GM21576 (cell line): ENCODE measurements around the gene OTUD4.
"Not testable (repeated sequence)": the region's sequence is repeated elsewhere in the genome, so short reads cannot be mapped to it uniquely, and the experiment has no call there.

Experiments used
- ATAC-seq: cut with Tn5 transposase; IDR thresholded peaks from one replicate; pipeline ENCODE4 v1.9.1; 2021; ENCODE audit warnings: mild to moderate bottlenecking, moderate library complexity; ENCODE audit not compliant: unreplicated experiment

The OTUD4 gene

DNA sequence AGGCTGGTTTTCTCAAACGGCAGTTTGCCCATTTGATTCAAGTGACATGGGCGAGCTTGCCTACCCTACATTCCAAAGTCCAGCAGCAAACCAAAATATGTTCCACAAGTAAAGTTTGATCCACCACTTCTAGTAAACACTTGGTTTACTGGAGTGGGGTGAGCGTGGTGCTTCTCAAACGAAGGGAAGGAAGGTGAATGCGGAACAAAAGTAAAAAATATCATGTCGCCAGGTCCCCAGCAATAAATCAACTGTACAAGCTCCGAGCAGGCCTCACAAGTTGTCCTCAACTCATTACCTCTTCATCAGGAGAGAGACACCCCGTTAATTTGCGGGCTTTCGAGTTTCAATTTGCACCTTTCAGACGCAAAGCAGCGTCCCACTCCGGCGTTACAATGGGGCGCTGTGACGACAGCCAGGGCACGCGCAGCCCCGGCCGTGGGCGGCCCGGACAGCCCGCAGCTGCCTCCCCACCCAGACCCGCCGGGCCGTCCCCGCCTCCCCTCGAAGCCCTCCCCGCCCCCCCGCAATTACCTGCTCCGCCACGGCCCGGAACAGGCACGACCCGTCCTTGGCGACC, 1.0 kb downstream of the OTUD4 start:
- peak; percentile 36 for ATAC-seq

- ATAC-seq, result no peak
Observed at GRCh38 chr4:145178740-145179280, 1.6 kb downstream of the OTUD4 start.

DNA sequence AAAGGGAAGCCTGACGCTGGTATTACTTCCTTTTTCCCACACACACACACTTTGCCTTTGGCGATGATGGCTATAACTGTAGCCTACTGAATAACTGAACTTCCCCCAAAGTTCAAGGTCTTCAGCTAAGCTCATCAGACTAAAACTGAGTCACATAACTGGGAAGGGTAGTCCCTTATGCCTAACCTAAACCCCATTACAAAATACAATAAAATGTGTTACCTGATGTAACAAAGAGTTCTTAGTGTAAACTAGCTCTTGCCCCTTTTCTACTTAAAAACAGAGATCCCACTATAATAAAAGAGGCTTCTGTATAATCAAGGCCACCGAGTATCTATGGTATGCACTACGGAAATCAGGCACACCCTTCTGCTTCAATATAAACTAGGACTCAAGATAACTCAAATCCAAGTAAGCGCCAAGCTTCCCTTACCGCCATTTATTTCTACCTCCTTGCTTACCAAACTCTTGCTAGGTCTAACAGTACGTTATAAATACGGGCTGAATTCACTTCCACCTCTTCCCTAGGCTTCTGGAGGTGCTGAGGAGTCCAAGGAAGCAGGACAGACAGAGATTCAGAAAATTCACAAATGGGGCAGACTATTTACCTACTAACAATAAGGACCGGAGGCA, 2.4 kb downstream of the OTUD4 start:
- no peak for ATAC-seq

GRCh38 chr4:145177511-145177905, 2.9 kb downstream of the OTUD4 start:
- no peak for ATAC-seq

DNA sequence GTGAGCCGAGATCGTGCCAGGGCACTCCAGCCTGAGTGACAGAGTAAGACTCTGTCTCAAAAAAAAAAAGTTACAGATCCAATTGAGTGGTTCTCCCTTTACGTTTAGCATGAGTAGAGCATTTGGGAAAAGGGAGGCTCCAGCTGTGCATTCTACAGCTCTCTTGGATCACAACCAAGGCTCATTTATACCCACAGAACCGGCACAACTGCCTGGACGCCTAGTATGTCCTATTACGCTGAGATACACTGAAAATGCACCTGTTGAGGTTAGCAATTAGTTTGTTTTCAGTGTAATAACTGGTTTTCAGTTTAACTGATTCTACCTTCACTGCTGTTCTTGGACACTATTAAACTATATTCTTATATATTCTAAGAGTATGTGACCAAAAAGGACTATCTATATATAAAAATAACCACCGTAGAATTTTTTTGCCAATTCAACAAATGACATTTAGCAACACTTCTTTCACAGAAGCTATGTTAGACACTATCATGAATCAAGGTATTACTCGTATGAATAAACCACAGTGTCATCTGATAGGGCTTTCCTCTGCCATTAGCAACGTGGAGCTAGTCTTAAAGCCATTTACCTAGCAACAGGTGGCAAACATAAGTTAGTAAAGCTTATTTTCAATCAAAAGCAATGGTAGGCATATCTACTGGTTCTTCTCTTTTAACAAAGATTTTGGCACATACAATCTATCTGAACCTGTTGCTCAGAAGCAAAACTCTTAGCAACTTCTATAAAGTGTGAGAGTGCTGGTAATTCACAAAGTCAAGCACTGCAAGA, 3.6 kb downstream of the OTUD4 start:
- ATAC-seq, result no peak

DNA sequence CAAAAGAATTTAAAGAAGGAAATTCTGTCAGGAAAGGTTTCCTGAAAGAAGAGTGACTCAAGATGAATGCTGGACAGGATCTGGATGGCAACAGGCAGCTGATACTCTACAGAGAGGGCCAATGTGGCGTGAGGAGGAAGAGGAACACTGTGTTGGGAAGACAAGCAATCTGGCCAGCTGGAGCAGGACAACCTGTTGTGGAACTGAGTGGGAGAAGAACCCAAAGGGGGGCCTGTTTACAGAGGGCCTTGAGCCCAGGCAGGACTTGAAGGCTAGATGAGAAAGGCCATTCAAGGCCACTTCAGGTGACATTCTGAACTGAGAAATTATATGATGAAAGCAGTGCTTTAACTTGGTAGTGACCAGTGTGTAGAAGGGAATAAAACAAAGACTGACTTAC, 8.5 kb downstream of the OTUD4 start:
- ATAC-seq, result no peak

GRCh38 chr4:145170223-145170622, 10.2 kb downstream of the OTUD4 start:
- no peak for ATAC-seq

DNA sequence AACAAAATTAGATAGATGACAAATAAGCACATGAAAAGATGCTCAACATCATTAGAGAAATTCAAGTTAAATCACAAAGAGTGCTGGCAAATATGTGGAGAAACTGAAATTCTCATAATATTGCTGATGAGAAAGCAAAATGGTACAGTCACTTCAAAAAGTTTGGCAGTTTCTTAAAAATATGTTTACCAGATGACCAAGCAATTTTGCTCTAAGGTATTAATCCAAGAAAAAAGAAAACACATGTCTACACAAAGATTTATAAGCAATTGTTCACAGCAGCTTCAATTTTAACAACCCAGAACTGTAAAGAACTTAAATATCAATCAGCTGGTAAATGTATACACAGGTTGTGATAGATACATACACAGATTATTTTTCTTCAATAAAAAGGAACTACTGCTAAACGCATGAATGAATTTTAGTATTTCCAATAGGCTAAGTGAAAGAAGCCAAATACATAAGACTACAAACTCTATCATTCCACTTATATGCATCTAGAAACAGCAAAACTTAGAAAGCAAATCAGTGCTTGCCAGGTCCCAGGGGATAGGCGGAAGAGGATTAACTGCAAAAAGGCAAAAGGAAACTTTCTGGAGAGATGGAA, 11.7 kb downstream of the OTUD4 start:
- ATAC-seq, result no peak

GRCh38 chr4:145167887-145168286, 12.5 kb downstream of the OTUD4 start:
- no peak for ATAC-seq

DNA sequence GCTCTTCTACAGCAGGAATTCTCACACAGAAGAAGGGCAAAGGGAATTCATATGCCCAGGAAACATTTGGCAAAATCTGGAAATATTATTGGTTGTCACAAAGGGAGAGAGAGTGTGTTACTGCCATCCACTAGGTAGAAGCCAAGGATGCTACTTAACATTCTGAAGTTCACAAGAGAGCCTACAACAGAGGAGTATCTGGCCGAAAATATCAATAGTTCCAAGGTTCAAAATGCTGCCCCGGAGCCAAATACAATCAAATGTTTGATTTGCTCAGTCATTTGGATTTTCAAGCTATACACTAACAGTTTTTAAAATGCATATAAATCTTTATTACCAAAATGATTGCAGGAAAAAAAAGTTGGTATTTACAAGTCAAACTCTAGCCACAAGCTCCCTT, 18.8 kb downstream of the OTUD4 start:
- no peak for ATAC-seq

DNA sequence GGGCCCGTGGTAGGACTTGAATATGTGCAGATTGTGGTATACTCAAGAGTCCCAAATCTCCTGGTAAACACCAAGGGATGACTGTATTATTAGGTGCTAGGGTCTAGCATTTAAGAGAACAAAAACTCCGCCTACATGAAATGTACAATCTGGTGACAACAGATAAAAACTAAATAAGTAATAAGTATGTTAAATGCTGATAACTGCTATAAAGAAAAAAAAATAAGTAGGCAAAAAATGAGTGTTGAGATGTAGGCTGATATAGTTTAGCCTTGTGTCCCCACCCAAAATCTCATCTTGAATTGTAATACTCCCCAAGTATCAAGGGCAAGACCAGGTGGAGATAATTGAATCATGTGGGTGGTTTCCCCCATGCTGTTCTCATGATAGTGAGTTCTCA, 23.4 kb downstream of the OTUD4 start:
- no peak for ATAC-seq

- ATAC-seq, result no peak
Observed at GRCh38 chr4:145155268-145155870, 25.0 kb downstream of the OTUD4 start.

DNA sequence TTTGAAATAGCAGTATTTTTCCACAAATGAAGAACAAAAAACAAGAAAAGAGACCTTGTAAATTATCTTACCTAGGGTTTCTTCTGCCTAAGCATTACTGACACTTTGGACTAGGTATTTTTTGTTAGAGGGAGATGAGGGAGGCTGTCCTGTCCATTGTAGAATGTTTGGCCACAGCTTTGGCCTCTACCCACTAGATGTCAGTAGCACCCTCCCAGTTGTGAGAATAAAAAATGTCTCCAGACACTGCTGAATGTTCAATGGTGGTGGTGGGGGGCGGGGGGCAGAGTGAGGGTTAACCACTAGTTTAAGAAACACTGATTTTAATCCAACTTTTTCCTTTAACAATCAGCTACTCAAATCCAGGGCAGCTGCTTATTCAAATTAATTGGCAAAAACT, 25.8 kb downstream of the OTUD4 start:
- ATAC-seq, result peak; percentile 83

GRCh38 chr4:145153904-145154298, 26.5 kb downstream of the OTUD4 start:
- ATAC-seq, result no peak

DNA sequence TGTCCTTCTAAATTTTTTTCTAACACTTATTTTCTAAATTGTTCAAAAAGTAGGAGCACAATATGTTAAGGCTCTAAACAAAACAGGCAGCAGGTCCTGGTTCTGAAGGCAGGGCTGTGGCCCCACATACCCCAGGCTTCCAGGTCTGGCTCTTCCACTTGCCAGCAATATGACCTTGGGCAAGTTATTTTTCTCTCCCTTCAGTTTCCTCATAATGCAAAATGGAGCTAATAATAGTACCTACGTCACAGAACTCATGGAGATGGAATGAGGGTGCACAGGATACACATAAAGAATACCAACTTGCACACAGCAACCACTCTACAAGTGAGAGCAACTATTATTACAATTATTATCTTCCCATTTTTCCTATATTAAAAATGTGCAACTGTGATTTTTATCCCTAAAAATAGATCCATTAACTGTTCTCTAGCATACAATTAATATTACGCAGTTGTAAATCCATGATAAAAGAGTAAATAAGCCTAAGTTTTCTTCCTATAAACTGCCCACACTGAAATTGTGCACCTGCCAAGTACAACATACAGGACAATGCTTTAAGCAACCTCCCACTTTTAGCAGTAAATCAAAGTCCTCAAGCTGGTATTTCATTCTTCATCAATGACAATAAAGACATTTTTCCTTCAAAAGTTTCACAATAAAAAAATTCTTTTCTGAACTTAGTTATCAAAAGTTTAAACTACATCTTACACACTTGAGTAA, 27.0 kb downstream of the OTUD4 start:
- no peak for ATAC-seq

DNA sequence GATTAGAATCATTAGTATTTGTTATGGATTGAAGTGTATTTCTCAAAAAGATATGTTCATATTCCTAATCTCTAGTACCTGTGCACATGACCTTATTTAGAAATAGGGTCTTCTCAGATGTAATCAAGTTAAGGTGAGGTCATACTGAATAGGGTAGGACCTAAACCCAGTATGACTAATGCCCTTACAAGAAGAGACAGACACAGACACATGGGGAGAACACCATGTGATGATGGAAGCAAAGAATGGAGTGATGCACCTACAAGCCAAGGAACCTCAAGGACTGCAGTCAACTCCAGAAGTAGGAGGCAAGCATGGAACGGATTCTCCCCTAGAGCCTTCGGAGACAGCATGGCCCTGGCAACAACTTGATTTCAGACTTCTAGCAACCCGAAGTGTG, 31.4 kb downstream of the OTUD4 start:
- no peak for ATAC-seq

DNA sequence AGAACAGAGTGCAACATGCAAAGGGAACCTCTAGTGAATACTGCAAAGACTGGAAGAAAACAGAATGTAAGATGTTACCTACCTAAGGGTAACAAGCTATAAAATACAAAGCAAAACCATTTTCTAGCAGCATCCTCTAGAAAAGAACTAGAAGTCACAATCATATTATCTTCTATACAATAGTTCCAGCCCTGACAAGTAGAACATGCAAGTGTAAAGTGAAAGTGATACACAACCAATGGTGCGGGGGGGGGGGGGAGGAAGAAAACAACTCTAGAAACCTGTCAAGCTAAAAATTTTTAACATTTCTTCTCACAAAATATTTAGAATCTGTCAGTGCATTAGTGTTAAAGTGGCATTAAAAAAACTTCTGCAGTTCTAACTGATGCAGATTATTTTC, 44.2 kb downstream of the OTUD4 start:
- not testable (repeated sequence) for ATAC-seq

DNA sequence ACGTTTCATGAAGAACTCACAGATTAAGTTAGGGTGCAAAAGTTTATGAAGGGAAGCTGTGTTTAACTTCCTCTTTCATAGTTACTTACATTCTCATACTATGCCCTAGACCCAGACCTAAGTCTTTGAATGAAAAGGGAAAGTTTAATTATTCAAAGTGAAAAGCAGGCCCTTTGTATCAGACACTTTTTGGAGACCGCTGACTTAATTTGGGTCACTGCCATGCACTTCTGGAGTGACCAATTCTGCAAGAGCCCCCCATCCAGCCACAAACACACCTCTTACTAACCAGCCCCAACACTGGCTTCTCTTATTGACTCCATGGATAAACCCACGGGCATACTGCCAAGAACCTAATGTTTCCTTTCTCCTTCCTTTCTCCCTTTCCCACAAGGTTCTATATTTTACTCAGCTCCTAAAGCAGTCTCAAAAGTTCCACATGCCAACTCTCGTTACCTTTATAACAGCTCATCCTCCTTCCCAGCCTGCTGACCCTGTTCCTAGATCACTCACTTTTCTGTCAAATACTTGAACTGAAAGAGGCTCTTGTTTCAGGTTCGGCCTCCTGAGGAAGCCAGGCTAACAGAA, 47.8 kb downstream of the OTUD4 start:
- peak; percentile 84 for ATAC-seq

- ATAC-seq, result no peak
Observed at GRCh38 chr4:145131848-145132247, 48.5 kb downstream of the OTUD4 start.

DNA sequence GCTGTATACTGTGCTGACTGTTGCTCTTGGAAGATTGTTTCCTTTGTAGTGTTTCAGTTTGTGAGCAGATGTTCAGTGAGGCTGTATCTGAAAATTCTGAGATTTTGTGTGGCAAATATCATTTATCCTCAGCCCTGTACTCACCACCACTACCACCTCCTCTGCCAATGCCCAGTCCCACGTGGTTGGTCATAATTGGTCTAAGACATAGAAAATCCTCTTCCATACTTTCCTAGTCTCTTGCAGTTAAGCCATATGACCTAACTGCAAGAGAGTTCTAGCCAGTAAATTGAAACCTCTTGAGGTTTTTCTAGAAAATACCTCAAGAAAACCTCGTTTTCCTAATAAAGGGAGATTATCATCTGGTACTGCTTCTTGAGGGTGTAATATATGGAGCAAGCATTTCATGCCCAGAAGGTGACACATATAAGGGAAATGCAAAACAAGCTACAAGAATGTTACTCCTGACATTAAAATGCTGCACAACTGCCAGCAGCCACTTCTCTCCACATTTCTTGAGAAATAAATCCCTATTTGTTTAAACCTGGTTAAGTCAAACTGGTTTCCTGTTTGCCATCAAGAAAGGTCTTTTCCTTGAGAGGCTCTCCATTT, 49.5 kb downstream of the OTUD4 start:
- ATAC-seq, result no peak
